Measurements from ENCODE around the gene PREPL. TPM values are rescaled to one million over a fixed set of nuclear protein-coding genes. Genes with fewer than 3 reads are reported as not detected.

Gene PREPL
- total and polyA plus RNA-seq, 2 experiments from 2014 or later: 31.5 to 38.6 TPM

GRCh38 chr2:44330801-44331200 is 30.5 kb downstream of the PREPL start:
- Histone ChIP-seq H3K9me3 (ENCODE audit: low read depth) (no peaks in the 10 kb centered on the region), H3K4me1 (ENCODE audit: insufficient read depth) (peaks cover 7% of the 10 kb centered on the region; the same call in 1 of the 2 replicates), H3K27me3 (replicated peaks; ENCODE audit: insufficient read depth) (no peaks in the 10 kb centered on the region), H3K27ac (no peak overlapping the region), H3F3A (ENCODE audit: insufficient read depth) (peaks cover 2% of the 10 kb centered on the region), H3K4me2 (ENCODE audit: unreplicated experiment) (no peak overlapping the region), H3K36me3 (ENCODE audit: low read depth) (peaks cover 16% of the 10 kb centered on the region), H3K9ac (no peak overlapping the region), H3K79me2 (ENCODE audit: insufficient read depth) (0 out of 2 replicates have a peak, but pooled peaks cover 7% of the 10 kb centered on the region), H2AFZ (no peak overlapping the region), H3K4me3 (no peak overlapping the region), H3K9me2 (ENCODE audit: insufficient read depth) (no peaks in the 10 kb centered on the region), H4K20me1 (ENCODE audit: insufficient read depth) (no peaks in the 10 kb centered on the region)
- WGBS, 2 experiments (ENCODE audit: low coverage in 1 of 2, low lambda C conversion rate in 2 of 2, missing lambda C conversion rate in 2 of 2): 86 to 100% methylated on average over 1 of the region's 1 CpG
- TF ChIP-seq EZH2phosphoT487 (IDR thresholded peaks at IDR 0.05; ENCODE audit: insufficient read depth, low read depth) (no peak), EZH2 (IDR thresholded peaks at IDR 0.05; ENCODE audit: insufficient read depth, poor library complexity, severe bottlenecking) (no peak)
- peak; percentile 50 for DNase-seq
- in situ Hi-C loops (cut with MboI): no loop called here

GRCh38 chr2:44329343-44329742 is 32.0 kb downstream of the PREPL start:
- Histone ChIP-seq H3K9me3 (ENCODE audit: low read depth) (no peaks in the 10 kb centered on the region), H3K36me3 (ENCODE audit: low read depth) (peaks cover 24% of the 10 kb centered on the region), H3K79me2 (ENCODE audit: insufficient read depth) (no peaks in the 10 kb centered on the region), H3K4me2 (ENCODE audit: unreplicated experiment) (no peak overlapping the region), H4K20me1 (ENCODE audit: insufficient read depth) (no peaks in the 10 kb centered on the region), H3K4me3 (no peak overlapping the region), H3K4me1 (ENCODE audit: insufficient read depth) (peaks cover 17% of the 10 kb centered on the region), H3K9ac (no peak overlapping the region), H2AFZ (no peak overlapping the region), H3K9me2 (ENCODE audit: insufficient read depth) (no peaks in the 10 kb centered on the region), H3K27me3 (replicated peaks; ENCODE audit: insufficient read depth) (no peaks in the 10 kb centered on the region), H3F3A (ENCODE audit: insufficient read depth) (peaks cover 14% of the 10 kb centered on the region), H3K27ac (no peak overlapping the region)
- TF ChIP-seq EZH2phosphoT487 (IDR thresholded peaks at IDR 0.05; ENCODE audit: insufficient read depth, low read depth): no peak
- TF ChIP-seq EZH2 (IDR thresholded peaks at IDR 0.05; ENCODE audit: insufficient read depth, poor library complexity, severe bottlenecking): no peak
- in situ Hi-C loops (cut with MboI): no loop called here
- 96 to 97% methylated on average over 2 of the region's 2 CpGs for WGBS, 2 experiments (ENCODE audit: low coverage in 1 of 2, low lambda C conversion rate in 2 of 2, missing lambda C conversion rate in 2 of 2)
- no peak for DNase-seq

GRCh38 chr2:44328750-44329149 is 32.5 kb downstream of the PREPL start:
- peaks cover 17% of the 10 kb centered on the region for H3K4me1 ChIP-seq (ENCODE audit: insufficient read depth)
- no peak overlapping the region for H2AFZ ChIP-seq
- 84 to 89% methylated on average over 2 of the region's 2 CpGs for WGBS, 2 experiments (ENCODE audit: low coverage in 1 of 2, low lambda C conversion rate in 2 of 2, missing lambda C conversion rate in 2 of 2)
- no peak overlapping the region for H3K27ac ChIP-seq
- no peaks in the 10 kb centered on the region for H4K20me1 ChIP-seq (ENCODE audit: insufficient read depth)
- H3K27me3 ChIP-seq (replicated peaks; ENCODE audit: insufficient read depth): no peaks in the 10 kb centered on the region
- in situ Hi-C loops (cut with MboI): no loop called here
- no peak for DNase-seq
- peaks cover 28% of the 10 kb centered on the region for H3K36me3 ChIP-seq (ENCODE audit: low read depth)
- no peaks in the 10 kb centered on the region for H3K9me2 ChIP-seq (ENCODE audit: insufficient read depth)
- no peaks in the 10 kb centered on the region for H3K79me2 ChIP-seq (ENCODE audit: insufficient read depth)
- TF ChIP-seq EZH2 (IDR thresholded peaks at IDR 0.05; ENCODE audit: insufficient read depth, poor library complexity, severe bottlenecking) (no peak), EZH2phosphoT487 (IDR thresholded peaks at IDR 0.05; ENCODE audit: insufficient read depth, low read depth) (no peak)
- no peak overlapping the region for H3K4me2 ChIP-seq (ENCODE audit: unreplicated experiment)
- no peak overlapping the region for H3K4me3 ChIP-seq
- no peak overlapping the region for H3K9ac ChIP-seq
- peaks cover 15% of the 10 kb centered on the region for H3F3A ChIP-seq (ENCODE audit: insufficient read depth)
- no peaks in the 10 kb centered on the region for H3K9me3 ChIP-seq (ENCODE audit: low read depth)

- no peaks in the 10 kb centered on the region for H3K79me2 ChIP-seq (ENCODE audit: insufficient read depth)
- no peak overlapping the region for H3K4me2 ChIP-seq (ENCODE audit: unreplicated experiment)
- peaks cover 15% of the 10 kb centered on the region for H3F3A ChIP-seq (ENCODE audit: insufficient read depth)
- H3K9me2 ChIP-seq (ENCODE audit: insufficient read depth): no peaks in the 10 kb centered on the region
- no peaks in the 10 kb centered on the region for H3K9me3 ChIP-seq (ENCODE audit: low read depth)
- WGBS, 2 experiments (ENCODE audit: low coverage in 1 of 2, low lambda C conversion rate in 2 of 2, missing lambda C conversion rate in 2 of 2): 86 to 89% methylated on average over 13 of the region's 13 CpGs
- no peaks in the 10 kb centered on the region for H3K27me3 ChIP-seq (replicated peaks; ENCODE audit: insufficient read depth)
- DNase-seq: no peak
- TF ChIP-seq EZH2 (IDR thresholded peaks at IDR 0.05; ENCODE audit: insufficient read depth, poor library complexity, severe bottlenecking): no peak
- no peak for TF ChIP-seq EZH2phosphoT487 (IDR thresholded peaks at IDR 0.05; ENCODE audit: insufficient read depth, low read depth)
- H3K27ac ChIP-seq: no peak overlapping the region
- peaks cover 17% of the 10 kb centered on the region for H3K4me1 ChIP-seq (ENCODE audit: insufficient read depth)
- H2AFZ ChIP-seq: no peak overlapping the region
- in situ Hi-C loops (cut with MboI): no loop called here
- H3K36me3 ChIP-seq (ENCODE audit: low read depth): peaks cover 38% of the 10 kb centered on the region
- H3K4me3 ChIP-seq: no peak overlapping the region
- H3K9ac ChIP-seq: no peak overlapping the region
- H4K20me1 ChIP-seq (ENCODE audit: insufficient read depth): no peaks in the 10 kb centered on the region
Observed at GRCh38 chr2:44326548-44327264, 34.6 kb downstream of the PREPL start.
